Stimulated activated CD4-positive, alpha-beta T cell treated with anti-CD3 and anti-CD28 coated beads, Interleukin-1b, Interleukin-23, amount 100 ng/mL, for 1 hour (primary cell): Measurements from ENCODE around the gene GART.
"Not testable (repeated sequence)": the region's sequence is repeated elsewhere in the genome, so short reads cannot be mapped to it uniquely, and the experiment has no call there.

Source experiments
- DNase-seq, 2 donors: peaks; one replicate each; pipeline ENCODE4 v3.0.0-alpha.2; 2020; ENCODE audit warnings: low read depth in 2 of 2

GART gene

DNA sequence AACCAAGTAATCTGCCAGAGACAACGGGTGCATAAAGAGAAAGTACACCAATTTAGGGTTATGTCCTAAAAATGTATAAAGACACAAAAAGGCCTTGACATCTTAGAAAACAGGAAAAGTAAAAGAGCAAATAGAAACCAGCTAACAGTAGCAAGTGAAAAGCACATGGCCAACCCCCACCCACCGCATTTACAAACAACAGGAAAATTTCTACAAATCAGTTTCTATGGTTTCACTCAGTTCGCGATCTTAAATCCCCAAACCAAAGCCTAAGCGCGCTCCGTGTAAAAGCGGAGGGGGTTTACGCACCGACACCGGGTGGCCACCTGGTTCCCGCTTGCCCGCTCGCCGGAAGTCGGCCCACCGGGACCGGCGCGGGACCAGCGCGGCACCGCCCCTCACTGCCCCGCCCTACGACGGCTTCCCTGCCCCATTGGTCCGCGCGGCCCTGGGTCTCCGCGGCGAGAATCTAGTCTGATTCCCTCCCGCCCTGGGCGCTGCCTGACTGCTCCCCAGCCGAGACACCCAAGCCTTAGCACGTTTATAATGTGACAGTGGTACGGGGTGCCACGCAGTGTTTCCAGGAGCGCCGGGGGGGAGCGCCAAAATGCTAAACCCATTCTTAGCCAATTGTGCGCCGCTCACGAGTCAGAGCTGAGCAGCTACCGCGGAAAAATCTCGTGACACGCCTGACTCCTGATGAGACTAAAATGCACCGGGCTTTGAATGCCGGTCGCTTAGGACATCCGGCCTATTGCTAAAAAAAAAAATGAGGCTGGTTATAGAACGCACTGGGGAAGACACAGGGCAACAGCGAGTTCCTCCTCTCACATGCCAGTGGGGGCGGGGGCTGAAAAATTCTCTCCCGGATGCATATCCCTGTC, at the start of gene GART:
GART (minus strand) TSS at position 362 of the 884 bp plus-strand sequence. CDS start 2,802 bp downstream, outside the sequence.
- DNase-seq, result peak; percentile 38 to 67

DNA sequence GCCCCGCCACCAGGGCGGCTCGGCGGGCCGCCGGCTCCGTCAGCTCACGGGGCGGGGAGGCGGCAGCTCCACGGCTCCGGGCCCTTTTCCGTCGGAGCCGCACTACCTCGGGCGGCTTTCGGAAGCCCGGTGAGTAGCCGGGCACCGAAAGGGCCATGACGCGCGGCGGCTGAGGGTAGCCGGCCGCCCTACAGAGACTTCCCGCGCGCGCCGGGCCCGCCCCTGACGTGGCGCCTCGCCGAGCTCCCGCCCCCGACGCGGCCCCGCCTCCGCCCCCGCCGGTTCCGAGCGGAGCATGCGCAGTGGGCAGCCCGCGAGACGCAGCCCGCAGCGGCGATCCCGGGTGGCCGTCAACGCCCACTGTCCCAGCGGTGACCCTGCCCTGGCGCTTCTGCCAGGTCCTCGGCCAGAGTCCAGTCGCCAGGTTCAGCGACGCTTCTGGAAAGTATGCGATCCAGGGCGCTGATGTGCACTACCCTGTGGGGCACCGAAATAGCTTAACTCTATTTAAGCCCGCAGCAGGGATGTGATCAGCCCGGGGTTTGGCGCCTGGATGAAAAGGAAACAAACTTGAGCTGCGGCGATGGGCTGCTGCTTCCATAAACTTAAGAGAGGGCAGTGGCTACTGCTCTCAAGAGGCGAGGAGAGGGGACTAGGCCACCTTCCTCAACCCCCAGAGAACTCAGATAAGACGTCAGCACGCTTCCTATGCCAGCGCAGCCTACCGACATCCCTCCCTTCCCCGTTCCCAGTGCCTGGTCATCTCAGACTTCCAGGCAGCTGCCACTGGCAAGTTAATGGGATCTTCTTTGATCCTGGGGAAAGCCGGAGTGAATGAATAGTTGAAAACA, 46.8 kb upstream of the GART start, which contains the start of gene DONSON:
DONSON (minus strand) TSS at position 200 of the 851 bp plus-strand sequence; CDS start at position 157, 43 bp downstream.
- DNase-seq, result peak; percentile 71 to 73

DNA sequence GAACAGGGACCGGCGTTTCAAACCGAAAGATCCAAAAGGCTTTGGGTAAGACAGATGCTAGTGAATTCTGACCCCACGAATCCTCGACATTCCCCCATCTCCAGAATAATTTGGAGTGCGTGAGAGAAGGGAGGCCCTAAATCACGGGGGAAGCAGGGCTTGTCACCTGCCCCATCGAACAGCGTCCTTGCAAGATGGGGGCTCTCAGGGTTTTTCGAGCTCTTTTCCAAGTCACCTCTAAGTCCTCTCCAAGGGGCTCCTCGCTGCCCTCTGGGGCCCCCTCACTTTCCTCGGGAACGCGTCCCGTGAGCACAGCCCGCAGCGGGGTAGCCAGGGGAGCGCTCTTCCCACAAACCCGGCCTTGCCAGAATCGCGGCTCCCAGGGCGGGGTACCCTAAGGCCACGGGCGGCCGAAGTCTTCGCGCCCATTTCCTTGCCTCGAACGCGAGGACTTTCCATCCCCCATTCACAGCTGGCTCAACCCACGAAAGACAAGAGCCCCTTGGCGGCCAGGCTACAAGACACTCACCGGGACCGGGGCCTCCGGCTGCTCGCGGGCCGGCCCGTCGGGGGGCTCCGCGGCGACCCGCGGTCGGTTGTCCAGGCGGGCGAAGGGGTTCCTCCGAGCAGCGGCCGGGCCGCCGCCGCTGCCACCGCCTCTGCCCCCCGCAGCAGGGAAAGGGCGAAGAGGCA, 46.0 kb upstream of the GART start:
- no peak for DNase-seq

DNA sequence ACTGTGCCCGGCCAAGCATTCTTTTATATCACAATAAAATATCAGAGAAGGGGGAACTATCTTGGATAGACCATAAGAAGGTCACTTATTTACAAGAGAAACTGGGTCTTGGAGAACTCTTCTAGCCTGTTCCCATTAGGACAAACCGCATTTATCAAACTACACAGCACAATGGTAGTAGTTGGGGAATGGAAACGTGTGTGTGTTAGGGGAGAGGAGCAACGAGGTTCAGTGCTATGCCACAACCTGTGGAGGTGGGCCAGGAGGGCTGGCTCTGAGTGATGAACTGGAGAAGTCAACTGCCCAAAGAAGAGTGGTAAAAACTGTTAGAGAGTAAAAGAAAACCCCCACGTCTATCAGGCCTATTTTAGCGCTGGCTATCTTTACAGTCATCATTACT, 45.0 kb upstream of the GART start:
- DNase-seq, result no peak

DNA sequence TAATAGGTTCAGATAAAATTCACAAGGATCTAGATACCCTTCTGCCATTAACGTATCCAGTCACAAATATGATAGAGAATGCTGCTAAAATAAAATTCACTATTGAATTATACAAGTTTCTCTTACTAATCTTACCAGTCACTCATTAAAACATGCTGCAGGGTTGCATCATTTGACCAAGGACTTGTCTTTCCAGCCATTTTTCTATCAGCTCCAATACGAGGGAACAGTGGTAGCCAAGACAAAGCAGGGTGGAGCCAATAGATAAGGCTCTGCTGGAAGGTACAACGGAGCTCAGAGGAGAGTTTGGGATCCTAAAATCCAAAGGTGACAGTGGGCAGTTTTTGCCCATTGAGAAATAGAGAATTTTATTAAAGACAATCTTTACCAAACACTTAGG, 42.5 kb upstream of the GART start:
- DNase-seq, result no peak

DNA sequence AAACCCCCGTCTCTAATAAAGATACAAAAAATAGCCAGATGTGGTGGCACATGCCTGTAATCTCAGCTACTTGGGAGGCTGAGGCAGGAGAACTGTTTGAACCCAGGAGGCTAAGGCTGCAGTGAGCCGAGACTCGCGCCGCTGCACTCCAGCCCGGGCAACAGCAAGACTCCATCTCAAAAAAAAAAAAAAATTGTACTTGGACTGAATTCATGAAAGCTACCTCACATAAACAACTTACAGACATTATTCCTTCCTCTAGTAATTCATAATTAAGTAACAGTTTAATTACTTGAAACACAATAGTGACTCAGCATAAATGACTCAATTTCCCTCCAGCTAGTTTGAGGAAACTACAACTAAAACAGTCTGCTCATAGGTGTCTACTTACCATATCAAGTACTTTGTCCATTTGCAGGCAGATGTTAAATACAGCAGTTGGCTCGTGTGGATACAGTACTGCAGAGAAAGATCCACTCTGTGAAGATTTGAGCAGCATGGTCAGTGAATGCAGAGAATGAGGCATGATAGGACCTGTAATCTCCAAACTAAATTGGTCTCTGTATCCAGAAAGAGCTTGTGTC, 37.1 kb upstream of the GART start:
- no peak for DNase-seq

DNA sequence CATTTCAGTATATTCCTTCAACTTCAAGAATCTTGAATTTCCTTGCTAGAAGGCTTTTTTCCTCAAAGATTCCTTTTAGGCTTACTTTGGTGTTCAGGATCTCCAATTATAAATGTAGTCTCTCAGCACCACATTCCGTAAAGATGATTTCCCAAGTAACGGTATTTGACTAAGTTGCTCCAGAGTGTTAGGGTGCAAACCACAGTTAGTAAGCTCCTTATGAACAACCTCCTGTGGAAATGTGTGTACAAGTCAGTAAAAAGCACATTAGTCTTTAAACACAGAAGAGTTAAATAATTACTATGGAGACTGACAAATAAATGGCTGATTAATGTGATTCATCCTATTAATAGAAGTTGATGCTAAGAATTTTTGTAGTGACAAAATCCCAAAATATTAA, 36.3 kb upstream of the GART start:
- DNase-seq, result no peak

DNA sequence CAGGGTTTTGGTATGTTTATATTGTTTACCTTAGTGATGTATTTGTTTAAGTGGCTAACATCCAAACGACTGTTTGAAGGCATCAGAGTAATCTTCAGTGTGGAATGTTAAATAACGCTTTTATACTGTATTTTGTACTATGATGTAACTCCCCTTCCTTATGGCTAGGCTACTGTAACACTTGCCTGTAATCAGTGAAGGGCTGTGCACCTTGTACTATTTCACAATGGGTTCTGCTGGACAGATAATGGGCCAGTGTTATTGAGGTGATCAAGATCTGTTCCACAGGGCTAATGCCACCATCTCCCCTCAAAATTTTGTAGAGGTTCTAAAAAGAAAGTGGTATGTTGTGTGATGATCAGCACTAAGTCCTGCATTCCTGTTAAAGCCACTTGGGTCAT, 34.8 kb upstream of the GART start:
- not testable (repeated sequence) for DNase-seq

DNA sequence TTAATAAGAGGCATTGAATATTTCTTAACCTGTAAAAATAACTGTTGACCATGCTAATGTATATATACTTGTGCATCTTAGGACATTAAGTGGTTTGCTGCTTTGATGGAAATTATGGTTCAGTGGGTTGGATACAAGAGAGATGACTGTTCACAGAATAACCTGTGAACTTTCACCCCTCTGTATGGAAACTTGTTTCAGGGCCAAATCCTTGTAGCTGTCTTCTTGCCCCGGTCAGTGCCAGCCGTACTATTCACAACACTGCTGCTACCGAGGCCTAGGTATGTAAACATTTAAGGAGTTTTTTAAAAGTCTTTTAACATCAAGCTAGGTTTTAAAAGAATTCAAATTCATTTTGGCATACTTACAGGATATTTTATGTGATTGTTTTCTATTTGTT, 30.4 kb upstream of the GART start:
- no peak for DNase-seq

DNA sequence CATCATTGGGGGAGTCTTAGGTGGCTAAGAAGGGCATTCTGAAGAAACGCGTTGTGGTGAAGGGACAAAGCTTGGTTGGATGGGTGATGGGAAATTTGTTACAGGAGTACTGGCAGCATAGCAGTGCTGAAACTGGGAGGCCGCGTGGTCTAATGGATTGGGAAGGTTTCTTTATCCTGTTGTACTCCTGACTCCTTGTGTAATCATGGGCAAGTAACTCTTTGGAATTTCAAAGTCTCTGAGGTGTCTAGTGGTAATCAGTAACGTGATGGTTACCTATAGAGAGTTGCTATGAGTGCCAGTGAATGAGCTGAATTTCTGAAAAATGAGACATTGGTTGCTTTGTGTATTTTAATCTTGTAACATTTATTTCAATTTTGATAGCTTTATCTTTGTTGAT, 28.1 kb upstream of the GART start:
- no peak for DNase-seq

DNA sequence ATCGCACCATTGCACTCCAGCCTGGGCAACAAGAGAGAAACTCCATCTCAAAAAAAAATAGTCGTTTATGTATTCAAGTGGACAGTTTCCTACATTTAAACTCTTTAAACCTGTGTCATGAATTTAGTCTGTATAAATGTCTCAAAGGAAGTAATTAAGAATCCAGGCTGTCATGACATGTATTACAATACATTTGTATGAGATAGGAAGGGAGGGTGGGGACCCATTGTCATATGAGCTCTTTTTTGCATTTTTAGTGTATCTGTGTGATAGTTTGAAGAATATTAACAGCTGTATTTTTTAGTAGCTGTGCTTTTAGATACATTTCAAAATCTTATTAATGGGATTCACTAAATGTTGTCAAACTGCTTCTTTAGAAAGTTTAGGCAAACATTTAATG, 26.5 kb upstream of the GART start:
- no peak for DNase-seq

DNA sequence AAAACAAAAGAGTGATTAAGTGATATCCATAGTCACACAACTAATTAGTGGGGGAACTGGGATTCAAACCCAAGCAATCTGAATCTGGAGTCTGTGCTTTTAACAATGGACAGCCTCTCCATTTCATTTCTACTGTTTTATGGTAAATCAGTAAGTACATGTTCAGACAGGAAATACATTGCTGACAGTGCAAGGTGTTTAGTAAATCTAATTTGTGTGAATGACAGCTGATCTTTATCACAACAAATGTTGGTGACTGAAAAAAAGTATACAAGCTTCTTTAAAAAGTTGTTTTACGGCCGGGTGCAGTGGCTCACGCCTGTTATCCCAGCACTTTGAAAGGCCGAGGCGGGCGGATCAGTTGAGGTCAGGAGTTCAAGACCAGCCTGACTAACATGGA, 26.0 kb upstream of the GART start:
- DNase-seq, result no peak

DNA sequence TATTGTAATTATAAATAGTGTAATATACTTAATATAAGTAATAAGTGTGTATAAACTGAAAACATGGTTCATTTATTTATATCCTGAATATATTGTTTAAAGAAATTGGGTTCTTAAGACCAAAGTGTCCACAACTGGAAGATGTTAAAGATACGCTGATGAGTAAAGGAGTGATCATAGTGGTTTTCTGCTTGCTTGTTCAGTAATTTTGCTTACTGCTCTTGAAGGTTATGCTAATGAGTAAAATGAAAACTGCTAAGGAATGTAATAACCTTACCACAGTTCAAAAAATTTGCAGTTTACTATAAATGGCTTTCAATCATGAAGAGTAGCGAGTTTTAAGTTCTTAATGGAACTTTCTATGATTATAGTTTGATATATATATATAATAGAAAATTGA, 24.6 kb upstream of the GART start:
- no peak for DNase-seq

DNA sequence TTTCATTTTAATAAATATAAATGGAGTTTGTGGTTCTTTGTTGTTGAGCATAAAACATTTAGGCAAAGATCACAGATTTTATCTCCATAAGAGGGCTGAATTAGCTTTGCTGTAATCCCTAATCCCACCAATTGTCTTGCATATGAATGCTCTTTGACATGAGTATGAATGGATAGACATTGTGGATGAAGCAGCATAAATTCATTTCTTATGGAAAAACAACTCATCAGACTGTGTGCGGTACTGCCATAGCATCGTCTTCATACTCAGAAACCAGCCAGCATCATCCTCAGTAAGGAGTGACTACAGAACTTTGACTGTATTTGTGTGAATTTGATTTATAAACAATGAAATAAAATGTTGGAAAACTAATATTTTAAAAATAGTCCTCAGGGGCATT, 20.5 kb upstream of the GART start:
- DNase-seq, result no peak

DNA sequence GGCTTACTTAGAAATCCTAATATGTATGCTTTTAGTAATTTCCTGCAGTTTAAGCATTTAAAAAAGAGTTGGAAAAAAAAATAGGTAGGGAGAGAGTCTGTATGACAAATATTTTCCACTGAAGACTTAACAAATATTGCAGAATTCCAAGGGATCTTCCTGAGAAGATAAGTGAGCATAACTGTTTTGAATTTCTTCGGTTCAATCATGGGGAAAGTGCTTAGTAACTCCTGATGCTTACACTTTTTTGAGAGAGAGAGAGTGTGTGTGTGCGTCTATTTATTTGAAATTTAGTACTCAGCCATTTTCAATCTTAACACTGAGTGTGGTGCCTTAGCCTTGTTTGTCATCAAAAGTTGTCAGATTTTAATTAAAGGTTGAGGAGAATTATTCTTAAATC, 19.5 kb upstream of the GART start:
- DNase-seq, result no peak

DNA sequence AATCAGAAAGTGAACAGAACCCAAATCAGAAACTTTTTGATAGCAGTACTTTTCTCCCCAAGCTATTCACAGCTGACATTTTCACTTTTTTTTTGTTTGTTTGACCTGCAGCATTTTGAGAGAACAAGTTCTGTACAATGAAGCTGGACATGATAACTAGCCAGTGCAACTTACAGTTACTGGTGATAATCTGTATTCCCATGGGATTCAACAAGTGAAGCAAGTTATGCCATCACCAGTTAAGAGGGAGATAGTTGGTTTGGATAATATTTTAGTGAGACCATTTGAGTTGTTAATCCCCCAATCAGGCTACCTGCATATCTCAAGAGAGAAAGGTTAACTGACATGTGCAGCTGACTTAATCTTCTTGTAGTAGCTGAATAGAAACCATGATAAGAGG, 19.0 kb upstream of the GART start:
- no peak for DNase-seq

DNA sequence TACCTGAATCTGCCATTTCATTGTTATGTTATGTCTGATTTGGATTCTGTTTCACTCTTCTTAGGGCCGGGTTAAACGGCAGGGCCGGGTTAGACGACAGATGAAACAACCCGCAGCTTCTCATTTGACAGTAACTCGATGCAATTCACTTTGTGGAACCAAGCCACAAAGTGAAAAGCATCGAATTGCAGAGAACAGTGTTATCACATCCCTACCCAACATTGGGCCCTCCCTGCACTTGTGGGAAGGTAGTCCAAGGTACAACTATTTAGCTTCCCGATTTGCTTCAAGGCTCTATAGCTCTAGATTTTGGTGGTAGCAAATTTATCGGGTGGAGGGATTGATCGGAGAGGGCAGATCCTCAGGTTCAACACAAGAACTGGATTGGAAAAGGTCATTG, 17.9 kb upstream of the GART start:
- no peak for DNase-seq

DNA sequence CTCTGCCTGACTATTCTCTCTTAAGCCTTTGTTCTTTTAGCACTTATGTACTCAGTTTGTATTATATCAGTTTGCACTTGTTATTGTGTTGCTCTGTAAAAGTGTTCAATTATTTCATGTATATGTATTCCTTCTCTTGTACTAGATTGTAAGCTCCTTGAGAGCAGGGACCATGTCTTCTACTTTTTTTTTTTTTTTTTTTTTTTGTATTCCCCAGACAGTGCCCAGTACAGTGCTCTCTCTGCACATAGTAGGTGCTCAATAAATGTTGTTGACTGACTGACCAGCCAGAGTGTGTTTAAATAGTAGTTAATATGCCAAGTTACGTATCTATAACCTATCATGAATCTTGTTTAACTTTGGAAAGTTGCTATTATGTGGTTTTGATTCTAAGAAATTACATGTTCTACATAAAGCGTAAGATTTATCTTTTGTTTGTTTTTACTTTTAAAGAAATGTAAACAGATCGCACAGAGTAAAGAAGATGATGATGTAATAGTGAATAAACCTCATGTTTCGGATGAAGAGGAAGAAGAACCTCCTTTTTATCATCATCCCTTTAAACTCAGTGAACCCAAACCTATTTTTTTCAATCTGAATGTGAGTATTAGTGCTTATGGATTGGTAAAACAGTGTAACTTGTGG, 17.0 kb upstream of the GART start:
- DNase-seq, result no peak

DNA sequence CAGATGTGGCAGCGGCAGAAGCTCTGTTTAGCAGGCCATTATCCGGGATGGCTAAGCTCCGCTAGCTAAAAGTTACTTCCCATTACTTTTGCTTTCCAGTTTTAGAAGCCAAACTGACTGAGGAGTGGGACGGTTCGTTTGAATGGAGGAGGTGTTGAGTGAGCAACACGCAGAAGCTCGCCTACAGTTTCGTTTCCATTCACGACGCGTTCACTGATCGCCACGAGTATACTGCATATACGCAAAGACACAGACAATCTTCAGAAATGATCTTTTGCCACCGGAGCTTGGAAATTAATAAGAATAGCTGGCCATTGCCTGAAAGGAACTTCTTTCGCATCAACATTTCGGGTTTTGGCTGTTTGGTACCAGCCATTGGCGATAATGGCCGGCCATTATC, 15.5 kb upstream of the GART start:
- DNase-seq, result no peak

DNA sequence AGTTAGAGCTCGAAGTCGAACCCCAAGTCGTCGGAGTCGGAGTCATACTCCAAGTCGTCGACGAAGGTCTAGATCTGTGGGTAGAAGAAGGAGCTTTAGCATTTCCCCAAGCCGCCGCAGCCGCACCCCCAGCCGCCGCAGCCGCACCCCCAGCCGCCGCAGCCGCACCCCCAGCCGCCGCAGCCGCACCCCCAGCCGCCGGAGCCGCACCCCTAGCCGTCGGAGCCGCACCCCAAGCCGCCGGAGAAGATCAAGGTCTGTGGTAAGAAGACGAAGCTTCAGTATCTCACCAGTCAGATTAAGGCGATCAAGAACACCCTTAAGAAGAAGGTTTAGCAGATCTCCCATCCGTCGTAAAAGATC, 13.0 kb upstream of the GART start:
- no peak for DNase-seq

DNA sequence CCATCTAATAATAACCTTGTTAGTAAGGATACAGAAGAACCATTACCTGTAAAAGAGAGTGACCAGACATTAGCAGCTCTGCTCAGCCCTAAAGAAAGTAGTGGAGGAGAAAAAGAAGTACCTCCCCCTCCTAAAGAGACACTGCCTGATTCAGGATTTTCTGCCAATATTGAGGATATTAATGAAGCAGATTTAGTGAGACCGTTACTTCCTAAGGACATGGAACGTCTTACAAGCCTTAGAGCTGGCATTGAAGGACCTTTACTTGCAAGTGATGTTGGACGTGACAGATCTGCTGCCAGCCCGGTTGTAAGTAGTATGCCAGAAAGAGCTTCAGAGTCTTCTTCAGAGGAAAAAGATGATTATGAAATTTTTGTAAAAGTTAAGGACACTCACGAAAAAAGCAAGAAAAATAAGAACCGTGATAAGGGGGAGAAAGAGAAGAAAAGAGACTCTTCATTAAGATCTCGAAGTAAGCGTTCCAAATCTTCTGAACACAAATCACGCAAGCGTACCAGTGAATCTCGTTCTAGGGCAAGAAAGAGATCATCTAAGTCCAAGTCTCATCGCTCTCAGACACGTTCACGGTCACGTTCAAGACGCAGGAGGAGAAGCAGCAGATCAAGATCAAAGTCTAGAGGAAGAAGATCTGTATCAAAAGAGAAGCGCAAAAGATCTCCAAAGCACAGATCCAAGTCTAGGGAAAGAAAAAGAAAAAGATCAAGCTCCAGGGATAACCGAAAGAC, 12.5 kb upstream of the GART start:
- no peak for DNase-seq
